Cardiac muscle cell (in vitro differentiated cells and primary cell): ENCODE results near the gene ARL16. TPM values are rescaled to one million over a fixed set of nuclear protein-coding genes. Genes with fewer than 3 reads are reported as not detected.

Source experiments
- DNase-seq, 2 donors: peaks; one replicate each; pipeline versions ENCODE4 v3.0.0 to v3.0.0-alpha.2; 2010 to 2017; ENCODE audit warnings: low read depth in 1 of 2, low spot score in 1 of 2
- H3K27ac ChIP-seq: fragments of 200-600 bp; sonication (generic); 2 replicates; pipeline ENCODE4 v1.5.1; 2016
- H3K27me3 ChIP-seq: fragments of 200-600 bp; sonication (generic); 2 replicates; pipeline ENCODE4 v1.6.0; 2016; ENCODE audit warnings: control low read depth
- H3K36me3 ChIP-seq: fragments of 200-600 bp; sonication (generic); 2 replicates; pipeline ENCODE4 v1.5.1; 2016; ENCODE audit warnings: control low read depth
- H3K4me1 ChIP-seq: fragments of 200-600 bp; sonication (generic); 2 replicates; pipeline ENCODE4 v1.8.1; 2017; ENCODE audit warnings: low read depth, mild to moderate bottlenecking, mixed run types
- H3K4me3 ChIP-seq: fragments of 200-600 bp; sonication (generic); 2 replicates; pipeline ENCODE4 v1.5.1; 2016; ENCODE audit warnings: mild to moderate bottlenecking
- H3K9me3 ChIP-seq: fragments of 200-600 bp; sonication (generic); 2 replicates; pipeline ENCODE4 v1.5.1; 2017; ENCODE audit warnings: low read depth, mild to moderate bottlenecking, control low read depth
- polyA plus RNA-seq: library from polyadenylated mRNA; unstranded; fragments of >200 nt; fragmentation: Nextera tagmentation; extraction: Ambion mirVana; gene quantifications from 2 replicates; pipeline ENCODE4 v1.2.1, GENCODE V29; 2016
- total RNA-seq: library from RNA; depleted of rRNA; stranded (reverse); fragments of >200 nt; gene quantifications from 2 replicates; pipeline ENCODE4 v1.2.3, GENCODE V29; 2016
- TF ChIP-seq, protein P1 (sequence below): IDR thresholded peaks from 2 replicates; pipeline ENCODE4 v1.5.1; 2012; ENCODE audit warnings: low read depth, mild to moderate bottlenecking, low read length

The ARL16 gene
- total and polyA plus RNA-seq, 2 experiments from 2014 or later: 44.3 to 109 TPM

DNA sequence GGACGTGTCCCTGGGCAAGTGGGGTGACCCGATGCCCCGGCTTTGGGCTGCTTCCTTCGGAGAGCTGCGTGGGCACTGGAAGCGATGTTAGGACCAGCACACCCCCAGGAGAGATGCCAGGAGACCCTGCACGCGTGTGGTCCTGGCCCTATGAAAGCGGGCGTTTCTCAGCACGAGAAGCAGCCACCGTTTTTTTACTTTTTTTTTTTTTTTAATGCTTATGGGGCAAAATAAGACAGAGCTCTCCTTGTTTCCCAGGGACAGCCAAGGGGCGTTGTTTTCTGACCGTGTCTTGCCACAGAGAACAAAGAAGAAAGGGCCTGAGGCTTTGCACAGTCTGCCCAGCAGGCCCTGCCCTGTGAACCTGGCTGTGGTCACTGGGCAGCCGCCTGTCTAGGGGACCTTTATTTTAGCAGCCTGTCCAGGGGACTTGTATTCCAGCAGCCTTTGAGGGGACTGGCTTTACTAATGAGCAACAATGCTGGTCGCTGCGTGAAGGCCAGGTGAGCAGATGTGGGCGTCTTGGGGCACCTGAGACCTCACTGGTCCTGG, 29.5 kb upstream of the ARL16 start:
- Histone ChIP-seq H3K4me1 (peaks cover 20% of the 10 kb centered on the region), H3K9me3 (no peaks in the 10 kb centered on the region), H3K27ac (no peak overlapping the region), H3K27me3 (no peaks in the 10 kb centered on the region), H3K4me3 (peak overlapping the region; percentile 89), H3K36me3 (peaks cover 2% of the 10 kb centered on the region)
- TF ChIP-seq, protein P1, sequence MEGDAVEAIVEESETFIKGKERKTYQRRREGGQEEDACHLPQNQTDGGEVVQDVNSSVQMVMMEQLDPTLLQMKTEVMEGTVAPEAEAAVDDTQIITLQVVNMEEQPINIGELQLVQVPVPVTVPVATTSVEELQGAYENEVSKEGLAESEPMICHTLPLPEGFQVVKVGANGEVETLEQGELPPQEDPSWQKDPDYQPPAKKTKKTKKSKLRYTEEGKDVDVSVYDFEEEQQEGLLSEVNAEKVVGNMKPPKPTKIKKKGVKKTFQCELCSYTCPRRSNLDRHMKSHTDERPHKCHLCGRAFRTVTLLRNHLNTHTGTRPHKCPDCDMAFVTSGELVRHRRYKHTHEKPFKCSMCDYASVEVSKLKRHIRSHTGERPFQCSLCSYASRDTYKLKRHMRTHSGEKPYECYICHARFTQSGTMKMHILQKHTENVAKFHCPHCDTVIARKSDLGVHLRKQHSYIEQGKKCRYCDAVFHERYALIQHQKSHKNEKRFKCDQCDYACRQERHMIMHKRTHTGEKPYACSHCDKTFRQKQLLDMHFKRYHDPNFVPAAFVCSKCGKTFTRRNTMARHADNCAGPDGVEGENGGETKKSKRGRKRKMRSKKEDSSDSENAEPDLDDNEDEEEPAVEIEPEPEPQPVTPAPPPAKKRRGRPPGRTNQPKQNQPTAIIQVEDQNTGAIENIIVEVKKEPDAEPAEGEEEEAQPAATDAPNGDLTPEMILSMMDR: no peak
- peak in 1 of 2 donors; percentile 16 for DNase-seq

DNA sequence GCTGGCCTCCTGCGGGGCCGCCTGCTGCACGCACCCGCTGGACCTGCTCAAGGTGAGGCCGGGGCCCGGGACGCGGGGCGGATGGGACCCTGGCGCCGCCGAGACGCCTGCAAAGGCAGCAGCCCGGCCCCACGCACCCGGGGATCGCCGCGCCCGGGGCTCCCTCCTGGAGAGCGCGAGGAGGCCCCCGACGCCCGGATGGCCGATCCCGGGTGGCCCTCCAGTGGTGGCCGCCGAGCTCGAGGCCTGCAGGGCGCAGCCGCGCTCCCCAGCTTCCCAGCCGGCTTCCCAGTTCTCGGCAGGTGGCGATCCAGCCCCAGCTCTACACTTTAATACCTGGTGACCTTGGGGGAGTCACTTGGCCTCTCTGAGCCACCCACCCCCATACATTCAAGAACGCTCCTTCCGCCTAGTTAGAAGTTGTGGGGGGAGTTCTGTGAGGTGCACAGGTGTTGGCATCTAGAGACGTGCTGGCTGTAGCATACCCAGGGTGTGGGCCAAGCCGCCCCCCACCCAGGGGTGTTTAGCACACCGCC, 28.9 kb upstream of the ARL16 start:
- Histone ChIP-seq H3K4me1 (peaks cover 20% of the 10 kb centered on the region), H3K27me3 (no peaks in the 10 kb centered on the region), H3K9me3 (no peaks in the 10 kb centered on the region), H3K27ac (peak overlapping the region; percentile 50), H3K4me3 (peak overlapping the region; percentile 89), H3K36me3 (peaks cover 3% of the 10 kb centered on the region)
- DNase-seq: peak; percentile 32 to 54
- TF ChIP-seq, protein P1: no peak

DNA sequence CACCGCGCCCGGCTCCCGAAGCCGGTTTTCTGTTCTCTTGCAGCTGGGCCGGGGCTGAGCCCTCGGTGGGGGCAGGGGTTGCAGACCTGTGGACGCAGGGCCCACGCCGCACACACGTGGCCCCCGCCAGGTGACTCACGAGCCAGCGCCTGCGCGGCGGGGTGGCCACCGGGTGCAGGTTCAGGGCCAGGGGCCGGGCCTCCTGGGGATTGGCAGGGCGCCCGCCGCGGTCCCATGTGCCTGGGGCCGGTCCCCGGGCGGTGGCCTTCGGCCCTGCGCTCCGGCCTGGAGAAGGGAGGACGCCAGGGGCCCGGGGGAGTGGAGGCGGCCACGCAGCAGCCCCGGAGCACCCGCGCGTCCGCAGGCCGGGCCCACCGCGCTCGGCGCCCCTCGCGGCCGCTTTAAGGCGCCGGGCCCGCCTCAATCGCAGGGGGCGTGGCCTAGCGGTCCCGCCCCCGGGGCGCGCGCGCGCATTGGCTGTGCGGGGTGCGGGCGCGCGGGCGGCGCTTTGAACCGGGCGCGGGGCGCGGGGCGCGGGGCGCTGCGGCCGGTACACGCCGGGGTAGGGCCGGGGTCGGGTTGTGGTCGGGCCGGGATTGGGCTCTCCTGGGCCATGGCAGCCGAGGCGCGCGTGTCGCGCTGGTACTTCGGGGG, 28.3 kb upstream of the ARL16 start, which contains the start of gene SLC25A10:
SLC25A10 (plus strand) TSS at position 471 of the 654 bp plus-strand sequence; CDS start at position 614, 143 bp downstream.
- peak; percentile 79 to 88 for DNase-seq
- peak within 1 kb of the TSS; percentile 89 for H3K4me3 ChIP-seq
- H3K36me3 ChIP-seq: peaks cover 9% of the 10 kb centered on the region
- no peaks in the 10 kb centered on the region for H3K9me3 ChIP-seq
- H3K27ac ChIP-seq: peak within 1 kb of the TSS; percentile 50
- H3K4me1 ChIP-seq: peaks cover 20% of the 10 kb centered on the region
- TF ChIP-seq, protein P1: no peak
- H3K27me3 ChIP-seq: no peaks in the 10 kb centered on the region

DNA sequence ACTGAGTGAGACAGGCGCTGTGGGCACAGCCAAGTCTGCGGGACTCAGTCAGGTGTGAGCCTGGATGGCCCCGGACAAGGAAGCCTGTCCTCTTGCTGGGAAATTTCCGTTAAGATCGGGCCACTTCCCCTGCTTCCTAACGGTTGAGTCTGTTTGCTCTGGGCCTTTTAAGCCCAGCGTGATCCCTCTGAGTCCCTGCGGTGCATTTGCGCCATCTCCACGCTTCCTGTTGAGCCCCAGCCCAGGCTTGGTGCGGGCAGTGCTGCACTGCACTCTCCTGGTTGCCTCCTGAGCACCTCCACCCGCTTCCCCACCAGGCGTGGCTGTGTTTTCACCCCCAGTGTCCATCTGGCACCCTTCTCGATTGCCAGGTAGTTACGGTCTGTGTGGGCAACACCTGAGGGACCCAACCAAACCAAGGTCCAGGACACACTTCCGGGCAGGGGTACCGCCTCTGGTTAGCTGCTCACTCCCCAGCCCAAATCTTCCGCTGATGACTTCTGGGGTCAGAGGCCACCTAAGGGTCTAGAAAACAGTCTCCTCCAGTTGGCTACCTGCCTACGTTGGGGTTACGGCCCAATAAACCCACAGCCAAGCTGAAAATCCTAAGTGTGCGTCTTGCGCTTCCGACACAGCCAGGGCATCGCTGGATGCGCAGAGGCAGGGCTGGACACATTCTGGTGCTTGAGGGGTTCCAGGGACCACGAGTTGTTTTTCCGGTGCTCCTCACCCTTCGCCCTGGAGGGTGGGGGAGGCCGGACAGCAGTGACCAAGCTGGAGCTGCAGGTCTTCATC, 27.1 kb upstream of the ARL16 start:
- H3K27me3 ChIP-seq: no peaks in the 10 kb centered on the region
- DNase-seq: peak in 1 of 2 donors; percentile 33
- H3K4me3 ChIP-seq: peak overlapping the region; percentile 89
- H3K36me3 ChIP-seq: peaks cover 18% of the 10 kb centered on the region
- H3K4me1 ChIP-seq: peaks cover 20% of the 10 kb centered on the region
- TF ChIP-seq, protein P1: no peak
- no peaks in the 10 kb centered on the region for H3K9me3 ChIP-seq
- H3K27ac ChIP-seq: no peak overlapping the region

DNA sequence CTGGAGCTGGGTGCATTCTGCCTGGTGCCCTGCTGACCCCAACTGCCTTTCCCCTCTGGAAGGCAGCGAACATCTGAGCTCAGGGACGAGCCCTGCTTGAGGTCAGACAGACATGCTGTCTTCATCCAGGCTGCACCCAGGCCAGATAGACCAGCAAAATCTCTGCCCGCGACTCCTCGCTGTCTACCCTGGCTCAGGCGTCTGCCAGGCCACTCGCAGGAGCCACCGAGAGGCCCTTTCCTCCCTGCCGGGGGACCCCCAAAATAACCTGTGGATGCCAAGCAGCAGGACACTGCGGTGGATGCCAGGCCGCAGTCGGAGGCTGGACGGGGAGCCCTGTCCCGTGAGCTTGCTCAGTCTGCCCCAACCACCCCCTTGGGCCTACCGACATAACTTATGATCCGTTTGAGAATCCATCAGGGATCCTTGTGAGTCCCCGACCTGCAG, 25.2 kb upstream of the ARL16 start:
- Histone ChIP-seq H3K36me3 (peaks cover 28% of the 10 kb centered on the region), H3K9me3 (no peaks in the 10 kb centered on the region), H3K27me3 (no peaks in the 10 kb centered on the region), H3K4me3 (no peak overlapping the region), H3K27ac (peak overlapping the region; percentile 43), H3K4me1 (peaks cover 19% of the 10 kb centered on the region)
- DNase-seq: no peak
- TF ChIP-seq, protein P1: no peak
